SU-DHL-6 (cell line): ENCODE results near the gene NOTO.

ENCODE experiments used
- H2AFZ ChIP-seq: fragments of 200-600 bp; sonication (generic); 2 replicates; pipeline ENCODE4 v1.6.1; 2014; ENCODE audit warnings: low read depth, mild to moderate bottlenecking, moderate library complexity, mixed read lengths, antibody characterized with exemption, low read length; ENCODE audit not compliant: severe bottlenecking
- H3F3A ChIP-seq: fragments of 200-600 bp; shearing (Covaris generic); 2 replicates; pipeline ENCODE4 v1.6.0; 2016; ENCODE audit warnings: antibody characterized with exemption, mild to moderate bottlenecking; ENCODE audit not compliant: insufficient read depth
- H3K27ac ChIP-seq: fragments of 200-600 bp; sonication (generic); 2 replicates; pipeline ENCODE4 v1.5.1; 2016; ENCODE audit warnings: low read depth, mild to moderate bottlenecking, low read length, moderate library complexity, mixed read lengths
- H3K27me3 ChIP-seq: fragments of 200-600 bp; sonication (generic), shearing (Covaris generic); 2 replicates; pipeline ENCODE4 v1.6.0; 2014; ENCODE audit warnings: mild to moderate bottlenecking, low read length
- H3K36me3 ChIP-seq: fragments of 200-600 bp; sonication (generic); 2 replicates; pipeline ENCODE4 v1.6.1; 2014; ENCODE audit warnings: mild to moderate bottlenecking, low read length, mixed read lengths
- H3K4me2 ChIP-seq: fragments of 300-600, 200-600 bp; shearing (Covaris generic), sonication (generic); 2 replicates; pipeline ENCODE4 v1.6.0; 2014; ENCODE audit warnings: low read length, low read depth, mild to moderate bottlenecking; ENCODE audit not compliant: poor library complexity, severe bottlenecking
- H3K4me3 ChIP-seq: fragments of 200-600 bp; sonication (generic); 2 replicates; pipeline ENCODE4 v1.5.1; 2014; ENCODE audit warnings: antibody characterized with exemption, low read length, mild to moderate bottlenecking, mixed read lengths; ENCODE audit not compliant: insufficient read depth, poor library complexity, severe bottlenecking
- H3K79me2 ChIP-seq: fragments of 200-600 bp; sonication (generic); 2 replicates; pipeline ENCODE4 v1.6.1; 2014; ENCODE audit warnings: mild to moderate bottlenecking, low read length, moderate library complexity; ENCODE audit not compliant: insufficient read depth
- H3K9ac ChIP-seq: fragments of 200-600 bp; sonication (generic); 2 replicates; pipeline ENCODE4 v1.7.0; 2014; ENCODE audit warnings: mild to moderate bottlenecking, low read length
- H3K9me2 ChIP-seq: fragments of 200-600 bp; sonication (generic); replicated peaks from 2 replicates; pipeline ENCODE4 v1.6.1; 2014; ENCODE audit warnings: low read length; ENCODE audit not compliant: insufficient read depth
- H3K9me3 ChIP-seq: fragments of 200-600 bp; sonication (generic); 2 replicates; pipeline ENCODE4 v1.6.1; 2014; ENCODE audit warnings: low read length, mixed read lengths; ENCODE audit not compliant: insufficient read depth
- H4K20me1 ChIP-seq: fragments of 200-600 bp; sonication (generic); 2 replicates; pipeline ENCODE4 v1.6.1; 2014; ENCODE audit warnings: low read depth, mild to moderate bottlenecking, antibody characterized with exemption, low read length, moderate library complexity, mixed read lengths
- CTCF ChIP-seq: fragments of 200-600 bp; sonication (generic); IDR thresholded peaks from one replicate; pipeline ENCODE4 v1.5.1; 2017; ENCODE audit warnings: antibody characterized with exemption, mild to moderate bottlenecking, low read length, moderate library complexity; ENCODE audit not compliant: insufficient read depth, poor library complexity, severe bottlenecking
- EZH2phosphoT487 ChIP-seq: fragments of 200-600 bp; sonication (generic), shearing (Covaris generic); conservative IDR thresholded peaks from 2 replicates; pipeline ENCODE4 v1.6.1; 2018; ENCODE audit warnings: mild to moderate bottlenecking, antibody characterized with exemption, low read length, moderate library complexity, mixed read lengths

Gene NOTO

GRCh38 chr2:73223821-73224220 lies 21.4 kb downstream of the NOTO start:
- Histone ChIP-seq H3K9ac (no peak overlapping the region), H4K20me1 (no peaks in the 10 kb centered on the region), H2AFZ (no peak overlapping the region), H3F3A (no peaks in the 10 kb centered on the region), H3K27me3 (no peaks in the 10 kb centered on the region), H3K9me3 (no peaks in the 10 kb centered on the region), H3K9me2 (no peaks in the 10 kb centered on the region), H3K4me2 (no peak overlapping the region), H3K79me2 (no peaks in the 10 kb centered on the region), H3K36me3 (no peaks in the 10 kb centered on the region), H3K27ac (no peak overlapping the region), H3K4me3 (no peak overlapping the region)
- TF ChIP-seq CTCF (no peak), EZH2phosphoT487 (no peak)

GRCh38 chr2:73225513-73226360 lies 23.4 kb downstream of the NOTO start:
- TF ChIP-seq CTCF, result no peak
- TF ChIP-seq EZH2phosphoT487, result no peak
- Histone ChIP-seq H3K79me2 (no peaks in the 10 kb centered on the region), H3K4me3 (no peak overlapping the region), H3K9me3 (no peaks in the 10 kb centered on the region), H3K27me3 (no peaks in the 10 kb centered on the region), H3K9me2 (no peaks in the 10 kb centered on the region), H4K20me1 (no peaks in the 10 kb centered on the region), H3K27ac (no peak overlapping the region), H3K4me2 (no peak overlapping the region), H3K9ac (no peak overlapping the region), H2AFZ (no peak overlapping the region), H3F3A (no peaks in the 10 kb centered on the region), H3K36me3 (no peaks in the 10 kb centered on the region)

GRCh38 chr2:73227086-73227485 lies 24.7 kb downstream of the NOTO start:
- TF ChIP-seq CTCF, result no peak
- no peak for TF ChIP-seq EZH2phosphoT487
- no peaks in the 10 kb centered on the region for H3K79me2 ChIP-seq
- no peaks in the 10 kb centered on the region for H3K36me3 ChIP-seq
- no peak overlapping the region for H3K27ac ChIP-seq
- no peaks in the 10 kb centered on the region for H4K20me1 ChIP-seq
- no peak overlapping the region for H2AFZ ChIP-seq
- no peak overlapping the region for H3K4me2 ChIP-seq
- no peak overlapping the region for H3K9ac ChIP-seq
- H3F3A ChIP-seq, result no peaks in the 10 kb centered on the region
- H3K9me3 ChIP-seq, result no peaks in the 10 kb centered on the region
- H3K27me3 ChIP-seq, result no peaks in the 10 kb centered on the region
- H3K4me3 ChIP-seq, result no peak overlapping the region
- no peaks in the 10 kb centered on the region for H3K9me2 ChIP-seq
